SK-N-MC (cell line): ENCODE results near the gene H2AZ2.

Experiments used
- EZH2 ChIP-seq: fragments of 200-600 bp; sonication (generic); IDR thresholded peaks from one replicate; pipeline ENCODE4 v1.6.1; 2017; ENCODE audit warnings: antibody characterized with exemption
- FOXP2 ChIP-seq: optimal IDR thresholded peaks from 2 replicates; pipeline ENCODE3; 2011; ENCODE audit warnings: mild to moderate bottlenecking, moderate library complexity; ENCODE audit not compliant: insufficient read depth; ENCODE audit errors: extremely low read length, control extremely low read depth
- POLR2AphosphoS5 ChIP-seq: IDR thresholded peaks from 2 replicates; pipeline ENCODE4 v1.6.1; 2012; ENCODE audit warnings: mild to moderate bottlenecking, low read depth, low read length, borderline replicate concordance

GRCh38 chr7:44787762-44788161, 60.1 kb downstream of the H2AZ2 start:
- TF ChIP-seq POLR2AphosphoS5: no peak
- TF ChIP-seq EZH2: no peak
- TF ChIP-seq FOXP2: no peak
